HG03565 (cell line): ENCODE measurements around the gene AHNAK2.
A peak's percentile ranks its signal among the peaks of the same experiment; 100 is the strongest.

Experiments used
- ATAC-seq: cut with Tn5 transposase; IDR thresholded peaks from one replicate; pipeline ENCODE4 v1.9.1; 2021; ENCODE audit warnings: mild to moderate bottlenecking, moderate library complexity; ENCODE audit not compliant: unreplicated experiment

The AHNAK2 gene

GRCh38 chr14:104989236-104989950, 11.2 kb upstream of the AHNAK2 start:
- no peak for ATAC-seq

DNA sequence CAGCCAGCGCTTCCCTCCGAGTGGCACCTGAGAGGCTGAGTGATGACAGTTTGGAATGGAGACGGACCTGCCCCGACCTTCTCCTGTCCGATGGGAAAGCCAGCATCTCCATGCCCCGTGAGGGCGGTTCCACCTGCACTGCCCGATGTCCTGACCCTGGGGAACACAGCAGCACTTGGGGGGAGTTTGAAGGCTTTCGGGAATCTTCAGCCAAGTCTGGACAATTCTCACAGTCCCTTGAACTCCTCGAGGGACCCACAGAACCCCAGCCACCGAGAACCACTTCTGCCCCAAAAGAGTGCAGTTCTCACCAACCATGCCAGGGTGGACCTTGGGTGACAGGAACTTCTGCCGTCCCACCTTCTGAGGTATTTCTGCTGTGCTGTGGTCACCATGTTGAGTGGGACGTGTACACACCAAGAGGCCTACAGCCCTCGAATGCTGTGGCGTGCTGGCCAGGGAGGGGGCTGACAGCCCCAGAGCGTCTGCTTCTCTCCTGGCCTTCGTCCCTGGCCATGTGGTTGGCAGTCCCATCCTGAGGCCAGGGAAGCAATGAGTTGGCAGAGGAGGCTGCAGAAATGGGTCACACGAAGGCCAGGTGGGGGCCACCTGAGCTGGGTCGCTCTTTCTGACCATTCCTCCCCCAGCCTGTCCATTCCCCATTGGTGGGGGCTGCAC, 8.5 kb upstream of the AHNAK2 start:
- no peak for ATAC-seq

GRCh38 chr14:104985675-104986486, 7.7 kb upstream of the AHNAK2 start, which contains the start of gene CLBA1:
Gene CLBA1, plus strand, starts transcription at chr14:104985788. Its CDS starts 644 bp downstream, at chr14:104986432.
- peak; percentile 90 for ATAC-seq

GRCh38 chr14:104984056-104984894, 6.1 kb upstream of the AHNAK2 start:
- ATAC-seq: no peak

DNA sequence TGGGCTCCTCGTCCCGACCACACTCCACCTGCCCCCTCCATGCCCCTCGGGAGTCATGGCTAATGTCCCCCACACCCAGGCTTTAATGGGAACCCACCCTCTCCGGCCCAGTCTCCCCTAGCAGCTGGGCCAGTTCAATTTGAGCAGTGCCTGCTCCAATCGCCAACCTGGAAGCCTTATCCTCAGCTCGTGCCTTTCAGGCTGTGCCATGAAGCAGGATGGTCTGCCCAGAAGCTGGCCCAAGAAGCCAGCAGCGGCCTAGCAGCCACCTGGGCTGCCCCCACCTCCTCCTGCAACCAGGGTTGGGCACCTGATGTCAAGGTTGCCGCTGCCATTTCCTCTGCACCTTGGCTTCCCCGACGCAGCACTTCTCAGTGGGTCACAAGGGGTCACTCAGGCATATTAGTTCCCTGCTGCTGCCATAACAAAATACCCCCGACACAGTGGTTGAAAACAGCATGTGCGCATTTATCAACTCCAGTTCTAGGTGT, 5.1 kb upstream of the AHNAK2 start:
- ATAC-seq: no peak

- no peak for ATAC-seq
Measured at GRCh38 chr14:104982548-104983230, 4.5 kb upstream of the AHNAK2 start.

GRCh38 chr14:104981699-104982541, 3.7 kb upstream of the AHNAK2 start:
- ATAC-seq: no peak

DNA sequence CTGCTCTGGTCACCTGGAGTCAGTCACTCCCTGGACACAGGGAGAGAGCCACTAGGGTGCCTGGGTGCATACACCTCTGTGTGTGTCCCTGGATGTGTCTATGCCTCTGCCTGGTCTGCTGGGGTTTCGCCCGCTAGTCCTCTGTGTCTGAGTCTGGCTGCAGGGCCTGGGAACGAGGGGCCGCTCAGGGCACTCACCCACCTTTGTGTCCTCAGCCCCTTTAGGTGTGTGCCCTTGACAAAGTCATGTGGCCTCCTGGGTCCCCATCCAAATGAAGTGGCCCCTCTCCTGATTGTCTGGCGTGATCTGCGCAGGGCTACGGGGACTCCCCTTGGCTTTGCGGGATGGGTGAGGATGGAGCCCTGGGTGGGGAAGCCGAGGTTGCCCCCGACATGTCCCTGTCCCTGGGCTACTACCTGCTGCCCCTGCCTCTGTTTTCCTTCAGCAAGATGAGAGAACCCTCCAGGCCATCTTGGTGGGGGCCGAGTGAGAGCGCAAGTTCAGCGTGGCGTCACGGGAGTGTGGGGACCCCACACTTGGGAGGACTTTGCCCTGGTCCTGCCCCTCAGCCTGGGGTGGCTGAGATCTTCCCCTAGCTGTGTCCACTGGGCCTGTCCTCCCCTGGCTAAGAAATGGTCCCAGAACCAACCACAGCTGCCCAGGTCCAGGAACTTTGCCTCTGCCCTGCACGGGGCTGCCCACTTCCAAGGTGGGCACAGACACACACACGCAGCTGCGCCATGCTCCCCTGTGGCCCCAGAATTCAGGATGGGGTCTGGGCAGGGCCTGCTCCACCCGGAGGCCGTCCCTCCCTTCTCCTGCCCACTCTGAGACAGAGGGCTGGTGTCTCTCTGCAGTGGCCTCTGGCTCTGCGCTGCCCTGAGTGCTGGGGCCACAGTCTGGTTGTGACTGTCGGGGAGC, 2.7 kb upstream of the AHNAK2 start:
- no peak for ATAC-seq

DNA sequence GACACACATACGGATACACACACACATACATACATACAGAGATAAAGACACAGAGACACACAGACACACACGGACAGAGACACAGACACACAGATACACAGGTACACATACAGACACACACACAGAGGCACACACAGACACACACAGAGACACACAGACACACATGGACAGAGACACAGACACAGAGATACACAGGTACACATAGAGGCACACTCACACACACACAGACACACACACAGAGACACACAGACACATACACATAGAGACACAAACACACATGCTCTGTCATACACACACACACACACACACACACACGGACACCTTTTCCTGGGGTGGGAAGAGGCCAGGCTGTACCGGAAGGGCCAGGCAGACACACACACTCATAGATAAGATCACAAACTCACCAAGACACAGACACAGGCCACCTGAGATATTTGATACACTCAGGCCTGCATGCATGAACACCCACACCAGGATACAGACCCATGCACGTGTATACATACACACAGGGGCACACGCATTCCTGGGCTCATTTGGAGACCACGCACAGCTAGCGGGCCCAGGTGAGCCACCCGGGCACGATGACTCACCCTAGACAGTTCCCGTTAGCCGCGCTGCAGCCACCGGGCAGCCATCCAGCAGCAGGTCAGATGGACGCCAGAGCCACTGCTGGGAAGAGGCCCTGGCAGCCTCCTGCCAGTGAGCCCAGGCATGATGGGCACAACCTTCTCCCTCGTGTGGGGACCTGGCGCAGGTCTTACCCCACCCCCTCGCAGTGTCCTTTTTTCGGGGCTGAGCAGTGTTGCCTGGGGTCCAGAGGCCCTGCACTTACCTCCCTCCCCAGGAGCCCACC, 1.8 kb upstream of the AHNAK2 start:
- no peak for ATAC-seq

DNA sequence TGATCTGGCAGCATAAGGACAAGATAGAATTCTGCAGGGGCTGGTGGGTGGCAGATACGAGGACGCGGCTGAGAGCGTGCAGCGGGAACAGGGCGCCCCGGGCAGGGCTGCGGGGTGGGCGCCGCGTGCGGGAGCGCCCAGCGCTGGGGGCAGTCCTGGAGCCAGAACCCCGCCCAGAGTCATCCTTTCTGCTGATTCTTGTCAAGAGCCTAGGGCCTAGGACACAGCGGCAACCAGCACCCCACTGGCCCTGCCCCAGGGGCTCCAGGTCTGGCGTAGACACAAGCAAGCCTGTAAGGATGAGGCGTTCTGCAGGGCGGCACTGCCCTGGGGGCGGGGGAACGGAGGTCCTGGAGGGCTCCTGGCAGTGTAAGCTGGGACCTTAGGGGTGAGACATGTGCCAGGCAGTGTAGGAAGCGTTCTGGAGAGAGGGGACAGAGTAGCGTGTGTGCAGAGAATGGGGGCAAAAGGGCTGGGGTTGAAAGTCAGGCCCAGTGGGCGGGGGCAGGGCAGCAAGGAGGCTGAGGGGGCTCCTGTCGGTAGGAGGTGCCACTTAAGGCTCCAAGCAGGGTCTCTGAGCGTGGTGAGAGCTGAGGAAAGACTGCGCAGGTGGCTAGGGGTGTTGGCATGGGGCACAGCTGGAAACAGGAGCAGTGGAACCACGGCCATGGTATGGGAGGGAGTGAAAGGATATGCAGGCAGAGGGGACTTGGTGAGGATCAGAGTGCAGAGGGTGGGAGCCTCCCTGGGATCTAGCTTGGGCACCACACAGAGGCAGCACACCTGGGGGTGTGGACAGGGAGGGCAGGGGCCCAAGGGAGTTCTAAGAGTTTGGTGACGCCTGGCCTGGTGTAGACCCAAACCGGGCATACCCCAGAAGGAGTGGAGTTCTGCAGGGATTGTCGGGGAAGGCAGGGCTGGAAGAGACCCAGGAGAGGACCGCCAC, 845 bp upstream of the AHNAK2 start:
- ATAC-seq: no peak

- no peak for ATAC-seq
Measured at GRCh38 chr14:104977008-104977680, 1.0 kb downstream of the AHNAK2 start.

- no peak for ATAC-seq
Measured at GRCh38 chr14:104976198-104977007, 1.8 kb downstream of the AHNAK2 start.

DNA sequence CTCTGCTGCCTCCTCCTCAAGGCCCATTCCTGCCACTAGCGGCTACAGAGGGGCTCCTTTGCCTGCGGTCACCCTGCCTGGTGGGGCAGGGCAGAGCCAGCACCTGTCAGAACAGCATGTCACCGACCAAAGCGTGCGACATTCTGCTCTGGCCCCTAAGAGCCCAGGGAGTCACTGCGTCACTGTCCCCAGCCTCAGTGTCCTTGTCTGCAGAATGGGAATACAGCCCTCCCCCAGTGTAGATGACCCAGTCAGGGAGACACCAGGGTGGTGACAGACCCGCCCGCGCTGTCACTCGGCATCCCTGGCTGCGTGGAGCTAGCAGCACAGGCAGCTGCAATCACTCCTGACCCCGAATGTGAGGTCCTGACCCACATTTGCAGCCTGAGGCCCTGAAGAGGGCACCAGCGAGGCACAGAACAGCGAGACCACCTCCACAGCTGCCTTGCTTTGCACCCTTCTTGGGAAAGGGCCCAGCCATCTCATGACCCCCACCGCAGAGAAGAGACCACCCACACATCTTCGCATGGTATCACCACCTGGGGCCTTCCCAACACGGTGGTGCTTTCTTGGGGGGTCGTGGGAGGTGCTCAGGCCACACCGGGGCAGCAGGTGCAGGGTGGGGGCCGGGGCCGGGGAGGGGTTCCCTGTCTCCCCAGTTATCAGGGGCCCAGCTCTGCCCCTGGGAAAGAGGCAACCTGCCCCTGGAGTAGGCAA, 2.5 kb downstream of the AHNAK2 start:
- ATAC-seq: no peak
